PC-3 (cell line): ENCODE data around the gene LRRC61.

Experiments
- CTCF ChIP-seq: fragments of 300-600 bp; sonication (generic); conservative IDR thresholded peaks from 2 replicates; pipeline ENCODE4 v1.5.1; 2017; ENCODE audit warnings: antibody characterized with exemption, low read depth, mild to moderate bottlenecking, low read length
- EZH2 ChIP-seq: fragments of 300-600 bp; sonication (generic); IDR thresholded peaks from one replicate; pipeline ENCODE4 v1.6.1; 2017; ENCODE audit warnings: antibody characterized with exemption, mild to moderate bottlenecking, low read length; ENCODE audit not compliant: unreplicated experiment

DNA sequence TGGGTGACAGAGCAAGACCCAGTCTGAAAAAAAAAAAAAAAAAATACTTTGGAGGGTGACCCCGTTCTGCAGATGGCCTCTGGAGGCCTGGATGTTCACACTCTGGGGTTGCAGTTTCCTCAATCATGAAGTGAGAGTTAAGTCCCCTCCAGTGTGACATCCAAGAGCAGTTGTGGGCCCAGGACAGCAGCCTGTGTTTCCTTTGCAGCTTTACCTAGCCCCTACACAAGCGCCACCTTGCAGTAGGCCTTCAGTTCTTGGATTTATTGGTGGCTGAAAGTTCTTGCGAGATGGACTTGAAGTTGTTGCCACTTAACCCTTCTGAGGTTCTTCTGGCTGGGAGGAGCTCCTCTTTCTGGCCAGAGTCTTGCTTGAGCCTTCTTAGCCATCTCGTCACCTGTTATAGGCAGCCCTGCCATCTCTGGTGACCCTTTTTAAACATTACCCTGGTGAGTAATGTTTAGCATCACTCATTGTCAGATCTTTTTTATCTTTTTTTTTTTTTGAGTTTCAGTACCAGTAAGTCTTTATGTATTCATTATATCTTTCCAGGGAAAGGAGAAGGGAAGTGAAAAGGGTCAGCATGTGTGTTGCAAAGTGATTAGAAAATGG, 3.6 kb downstream of the LRRC61 start:
- TF ChIP-seq CTCF (no peak), EZH2 (no peak)
